ENCODE results near the gene THSD7A.
A peak's percentile ranks its signal among the peaks of the same experiment; 100 is the strongest.

The THSD7A gene

GRCh38 chr7:11702938-11703337 is 129.1 kb downstream of the THSD7A start:
- no peak for DNase-seq (ENCODE audit: low read depth)

- DNase-seq (ENCODE audit: low read depth): no peak
Measured at GRCh38 chr7:11701829-11702560, 130.0 kb downstream of the THSD7A start.

- no peak for DNase-seq (ENCODE audit: low read depth)
Measured at GRCh38 chr7:11699666-11700065, 132.3 kb downstream of the THSD7A start.

- DNase-seq (ENCODE audit: low read depth): no peak
Measured at GRCh38 chr7:11698384-11698871, 133.6 kb downstream of the THSD7A start.

GRCh38 chr7:11690395-11690794 is 141.6 kb downstream of the THSD7A start:
- DNase-seq (ENCODE audit: low read depth): no peak

GRCh38 chr7:11689096-11689495 is 142.9 kb downstream of the THSD7A start:
- DNase-seq (ENCODE audit: low read depth): no peak

GRCh38 chr7:11681461-11681860 is 150.5 kb downstream of the THSD7A start:
- DNase-seq (ENCODE audit: low read depth): peak; percentile 6

GRCh38 chr7:11675163-11675562 is 156.8 kb downstream of the THSD7A start:
- no peak for DNase-seq (ENCODE audit: low read depth)

- no peak for DNase-seq (ENCODE audit: low read depth)
Measured at GRCh38 chr7:11668727-11669126, 163.3 kb downstream of the THSD7A start.

- DNase-seq (ENCODE audit: low read depth): no peak
Measured at GRCh38 chr7:11667810-11668185, 164.2 kb downstream of the THSD7A start.

- no peak for DNase-seq (ENCODE audit: low read depth)
Measured at GRCh38 chr7:11667071-11667809, 164.8 kb downstream of the THSD7A start.

GRCh38 chr7:11665357-11665756 is 166.6 kb downstream of the THSD7A start:
- DNase-seq (ENCODE audit: low read depth): peak; percentile 22

- no peak for DNase-seq (ENCODE audit: low read depth)
Measured at GRCh38 chr7:11655642-11656041, 176.4 kb downstream of the THSD7A start.

GRCh38 chr7:11655163-11655562 is 176.8 kb downstream of the THSD7A start:
- DNase-seq (ENCODE audit: low read depth): no peak

GRCh38 chr7:11650500-11650899 is 181.5 kb downstream of the THSD7A start:
- DNase-seq (ENCODE audit: low read depth): no peak

GRCh38 chr7:11650030-11650429 is 182.0 kb downstream of the THSD7A start:
- peak; percentile 32 for DNase-seq (ENCODE audit: low read depth)

- peak; percentile 41 for DNase-seq (ENCODE audit: low read depth)
Measured at GRCh38 chr7:11648980-11649379, 183.0 kb downstream of the THSD7A start.

- no peak for DNase-seq (ENCODE audit: low read depth)
Measured at GRCh38 chr7:11648101-11648500, 183.9 kb downstream of the THSD7A start.

- peak; percentile 6 for DNase-seq (ENCODE audit: low read depth)
Measured at GRCh38 chr7:11642841-11643240, 189.2 kb downstream of the THSD7A start.

- DNase-seq (ENCODE audit: low read depth): no peak
Measured at GRCh38 chr7:11642276-11642675, 189.7 kb downstream of the THSD7A start.

GRCh38 chr7:11638011-11638774 is 193.8 kb downstream of the THSD7A start:
- no peak for DNase-seq (ENCODE audit: low read depth)

GRCh38 chr7:11636274-11636673 is 195.7 kb downstream of the THSD7A start:
- DNase-seq (ENCODE audit: low read depth): no peak

GRCh38 chr7:11633310-11633709 is 198.7 kb downstream of the THSD7A start:
- DNase-seq (ENCODE audit: low read depth): no peak
